SH-SY5Y (cell line): ENCODE data around the gene NTSR1.

ENCODE experiments used
- GATA2 ChIP-seq: IDR thresholded peaks from 2 replicates; pipeline ENCODE4 v1.6.1; 2011; ENCODE audit warnings: mild to moderate bottlenecking, low read depth, low read length
- GATA3 ChIP-seq: IDR thresholded peaks from 2 replicates; pipeline ENCODE4 v1.6.1; 2011; ENCODE audit warnings: low read depth, mild to moderate bottlenecking, low read length, moderate library complexity

DNA sequence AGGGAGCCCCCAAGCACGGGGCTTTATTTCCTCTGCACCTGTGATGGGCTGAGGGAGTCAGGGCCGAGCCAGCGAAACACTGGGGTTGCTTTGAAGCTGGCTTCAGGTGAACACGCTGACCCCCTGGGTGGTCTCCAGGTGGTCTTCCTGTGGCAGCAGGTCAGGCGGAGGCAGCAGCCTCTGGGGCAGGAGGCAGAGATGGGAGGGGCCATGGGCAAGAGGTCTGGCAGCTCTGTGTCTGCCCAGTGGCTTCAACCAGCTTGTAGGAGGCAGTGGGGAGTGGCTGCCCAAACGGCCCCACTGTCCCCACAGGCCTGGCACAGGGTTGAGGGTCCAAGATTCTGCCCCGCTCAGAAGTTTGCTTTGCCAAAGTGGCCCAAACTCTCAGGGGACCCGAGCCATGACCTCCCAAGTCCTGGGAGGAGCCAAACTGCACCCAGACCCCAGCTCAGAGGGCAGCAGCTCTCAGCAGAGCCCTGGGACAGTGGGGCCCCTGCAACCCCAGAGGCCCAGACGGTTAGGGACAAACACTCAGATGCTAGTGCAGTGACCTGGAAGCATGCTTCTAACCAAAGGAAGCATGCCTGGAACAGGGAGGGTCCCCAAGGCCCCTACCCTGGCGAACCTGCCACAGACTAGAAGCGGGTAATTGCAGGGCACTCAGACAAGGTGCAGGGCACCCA is 15.3 kb downstream of the NTSR1 start:
- TF ChIP-seq GATA3 (no peak), GATA2 (no peak)
